GM18507 (cell line): Measurements from ENCODE around the gene PRTG.
"Not testable (repeated sequence)": the region's sequence is repeated elsewhere in the genome, so short reads cannot be mapped to it uniquely, and the experiment has no call there.

Experiments used
- DNase-seq: peaks from one replicate; pipeline ENCODE4 v3.0.0; 2011; ENCODE audit warnings: low read depth; ENCODE audit not compliant: insufficient read length; ENCODE audit errors: extremely low spot score
- FAIRE-seq: peaks from 2 replicates; lab custom pipeline; 2011; peaks lifted over from hg19 to GRCh38; lab: Jason Lieb, UNC

Gene PRTG, protein sequence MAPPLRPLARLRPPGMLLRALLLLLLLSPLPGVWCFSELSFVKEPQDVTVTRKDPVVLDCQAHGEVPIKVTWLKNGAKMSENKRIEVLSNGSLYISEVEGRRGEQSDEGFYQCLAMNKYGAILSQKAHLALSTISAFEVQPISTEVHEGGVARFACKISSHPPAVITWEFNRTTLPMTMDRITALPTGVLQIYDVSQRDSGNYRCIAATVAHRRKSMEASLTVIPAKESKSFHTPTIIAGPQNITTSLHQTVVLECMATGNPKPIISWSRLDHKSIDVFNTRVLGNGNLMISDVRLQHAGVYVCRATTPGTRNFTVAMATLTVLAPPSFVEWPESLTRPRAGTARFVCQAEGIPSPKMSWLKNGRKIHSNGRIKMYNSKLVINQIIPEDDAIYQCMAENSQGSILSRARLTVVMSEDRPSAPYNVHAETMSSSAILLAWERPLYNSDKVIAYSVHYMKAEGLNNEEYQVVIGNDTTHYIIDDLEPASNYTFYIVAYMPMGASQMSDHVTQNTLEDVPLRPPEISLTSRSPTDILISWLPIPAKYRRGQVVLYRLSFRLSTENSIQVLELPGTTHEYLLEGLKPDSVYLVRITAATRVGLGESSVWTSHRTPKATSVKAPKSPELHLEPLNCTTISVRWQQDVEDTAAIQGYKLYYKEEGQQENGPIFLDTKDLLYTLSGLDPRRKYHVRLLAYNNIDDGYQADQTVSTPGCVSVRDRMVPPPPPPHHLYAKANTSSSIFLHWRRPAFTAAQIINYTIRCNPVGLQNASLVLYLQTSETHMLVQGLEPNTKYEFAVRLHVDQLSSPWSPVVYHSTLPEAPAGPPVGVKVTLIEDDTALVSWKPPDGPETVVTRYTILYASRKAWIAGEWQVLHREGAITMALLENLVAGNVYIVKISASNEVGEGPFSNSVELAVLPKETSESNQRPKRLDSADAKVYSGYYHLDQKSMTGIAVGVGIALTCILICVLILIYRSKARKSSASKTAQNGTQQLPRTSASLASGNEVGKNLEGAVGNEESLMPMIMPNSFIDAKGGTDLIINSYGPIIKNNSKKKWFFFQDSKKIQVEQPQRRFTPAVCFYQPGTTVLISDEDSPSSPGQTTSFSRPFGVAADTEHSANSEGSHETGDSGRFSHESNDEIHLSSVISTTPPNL

DNA sequence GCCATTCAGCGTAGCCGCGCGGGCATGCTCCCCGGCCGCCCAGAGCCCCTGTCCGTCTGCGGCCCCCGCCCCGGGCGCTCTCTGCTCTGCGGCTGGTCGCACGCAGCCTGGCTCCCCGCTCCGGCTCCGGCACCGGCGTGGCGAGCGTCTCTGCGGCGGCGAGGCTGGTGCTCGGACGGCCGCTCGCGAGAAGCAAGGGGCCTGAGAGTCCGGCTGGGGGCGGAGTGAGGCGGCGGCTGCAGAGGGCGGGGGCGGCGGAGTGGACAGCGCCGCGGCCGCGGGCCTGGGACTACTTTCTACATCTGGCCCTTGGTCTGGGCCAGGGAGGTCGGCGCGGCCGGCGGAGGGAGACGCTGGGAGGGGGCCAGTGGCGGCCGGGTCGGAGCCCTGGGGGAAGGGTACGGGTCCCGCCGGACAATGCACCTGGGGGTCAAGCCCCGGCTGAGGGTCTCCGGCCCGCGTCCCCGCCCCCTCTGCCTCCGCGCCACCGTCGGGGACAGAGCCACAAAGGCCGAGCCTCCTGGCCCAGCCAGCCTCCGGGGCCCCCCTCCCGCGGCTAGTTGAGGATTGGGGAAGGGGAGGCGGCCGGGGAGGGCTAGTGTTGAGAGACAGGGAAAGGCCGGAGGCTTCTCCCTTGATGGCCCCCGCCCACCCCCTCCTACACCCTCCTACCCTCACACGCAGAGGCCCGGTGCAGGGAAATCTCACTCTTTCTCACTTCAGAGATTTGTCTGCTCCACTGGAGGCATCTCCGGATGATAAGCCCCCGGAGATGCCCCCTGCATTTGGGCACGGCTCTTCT, at the start of gene PRTG:
Gene PRTG (minus strand): TSS at position 226 of the 802 bp plus-strand sequence. CDS start 221 bp downstream, at position 5.
- no peak for DNase-seq
- FAIRE-seq, result no peak

DNA sequence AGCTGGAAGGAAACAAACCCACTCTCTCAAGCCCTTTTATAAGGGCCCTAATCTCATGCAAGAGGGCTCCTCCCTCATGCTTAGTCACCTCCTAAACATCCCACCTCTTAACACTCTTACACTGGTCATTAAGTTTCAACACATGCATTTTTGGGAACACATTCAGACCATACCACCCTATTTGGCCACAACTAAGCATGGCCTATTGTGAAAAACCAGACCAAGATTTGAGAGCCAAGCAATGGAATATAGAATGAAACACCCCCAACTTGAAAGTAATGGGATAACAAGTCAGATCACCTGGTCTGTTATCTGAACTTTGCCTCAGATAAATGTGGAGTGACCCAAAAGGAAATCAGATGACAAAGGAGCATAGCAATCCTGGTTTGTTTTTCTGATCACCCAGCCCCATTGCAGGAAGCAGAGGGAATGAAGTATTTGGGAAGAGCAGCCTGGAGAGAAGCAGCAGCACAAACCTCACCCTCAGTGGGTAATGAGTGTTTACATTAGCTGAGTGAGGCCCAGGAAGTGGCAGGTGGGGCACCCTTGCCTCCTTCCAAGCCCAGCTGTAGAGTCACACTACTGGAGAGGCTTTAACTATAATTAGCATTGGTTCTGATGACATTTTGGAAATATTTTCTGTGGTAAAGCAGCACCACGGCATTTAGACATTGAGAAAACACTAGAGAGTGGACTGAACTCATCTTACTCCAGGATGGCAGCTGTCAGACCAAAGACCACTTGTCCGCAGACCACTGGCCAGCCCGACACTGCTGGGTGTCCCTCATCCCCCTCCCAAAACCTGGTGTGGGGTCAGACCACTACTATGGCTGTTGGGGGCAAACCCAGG, 48.8 kb upstream of the PRTG start:
- DNase-seq (no peak), FAIRE-seq (no peak)

DNA sequence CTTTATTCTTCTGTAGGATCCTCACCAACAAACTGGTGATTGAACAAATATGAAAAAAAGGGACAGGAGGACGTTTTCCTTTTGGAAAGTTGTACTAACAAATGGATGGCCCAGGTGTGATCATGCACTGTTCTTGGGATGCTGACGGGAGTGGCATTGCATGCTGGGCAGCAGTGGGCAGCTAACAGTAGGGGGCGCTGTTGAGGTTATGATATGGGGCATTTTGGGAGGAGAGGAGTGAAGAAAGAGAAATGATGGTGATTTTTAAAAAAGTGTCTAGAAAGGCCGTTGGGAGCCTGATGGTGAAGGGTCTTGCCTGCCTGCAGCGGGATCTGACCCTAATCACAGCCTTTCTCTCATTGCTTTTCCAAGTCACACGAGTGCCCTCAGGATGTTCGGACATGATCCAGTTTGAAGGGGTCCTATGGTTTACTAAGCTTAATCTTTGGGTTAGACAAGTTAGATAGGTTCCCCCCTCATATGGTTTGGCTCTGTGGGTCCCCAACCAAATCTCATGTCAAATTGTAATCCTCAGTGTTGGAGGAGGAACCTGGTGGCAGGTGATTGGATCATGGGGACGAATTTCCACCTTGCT, 46.2 kb upstream of the PRTG start:
- no peak for DNase-seq
- FAIRE-seq, result no peak

DNA sequence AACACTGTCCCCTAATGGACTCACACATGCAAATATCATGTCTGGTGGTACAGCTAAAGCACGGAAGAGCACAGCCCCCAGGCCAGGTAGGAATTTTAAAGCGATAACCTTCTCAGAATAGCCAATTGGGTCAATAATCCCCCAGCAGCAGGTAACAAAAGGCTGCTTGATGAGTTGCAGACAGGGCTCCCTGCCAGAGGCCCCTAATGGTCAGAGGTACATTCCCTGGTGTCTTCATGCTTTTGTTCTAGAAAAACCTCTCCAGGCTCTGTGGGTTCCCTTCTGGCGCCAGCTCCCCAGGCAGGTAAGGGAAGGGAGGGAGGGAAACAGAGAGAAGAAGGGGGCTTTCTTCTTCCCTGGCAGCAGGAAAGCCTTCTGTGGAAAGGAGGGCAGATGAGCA, 43.4 kb upstream of the PRTG start:
- FAIRE-seq (no peak), DNase-seq (no peak)

DNA sequence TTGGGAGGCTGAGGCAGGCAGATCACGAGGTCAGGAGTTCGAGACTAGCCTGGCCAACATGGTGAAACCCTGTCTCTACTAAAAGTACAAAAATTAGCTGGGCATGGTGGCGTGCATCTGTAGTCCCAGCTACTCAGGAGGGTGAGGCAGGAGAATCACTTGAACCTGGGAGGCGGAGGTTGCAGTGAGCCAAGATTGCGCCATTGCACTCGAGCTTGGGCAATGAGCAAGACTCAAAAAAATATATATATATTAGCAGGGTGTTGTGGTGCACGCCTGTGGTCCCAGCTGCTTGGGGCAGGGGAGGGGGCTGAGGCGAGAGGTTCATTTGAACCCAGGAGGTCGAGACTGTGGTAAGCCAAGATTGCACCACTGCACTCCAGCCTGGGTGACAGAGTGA, 42.6 kb upstream of the PRTG start:
- not testable (repeated sequence) for FAIRE-seq, DNase-seq

DNA sequence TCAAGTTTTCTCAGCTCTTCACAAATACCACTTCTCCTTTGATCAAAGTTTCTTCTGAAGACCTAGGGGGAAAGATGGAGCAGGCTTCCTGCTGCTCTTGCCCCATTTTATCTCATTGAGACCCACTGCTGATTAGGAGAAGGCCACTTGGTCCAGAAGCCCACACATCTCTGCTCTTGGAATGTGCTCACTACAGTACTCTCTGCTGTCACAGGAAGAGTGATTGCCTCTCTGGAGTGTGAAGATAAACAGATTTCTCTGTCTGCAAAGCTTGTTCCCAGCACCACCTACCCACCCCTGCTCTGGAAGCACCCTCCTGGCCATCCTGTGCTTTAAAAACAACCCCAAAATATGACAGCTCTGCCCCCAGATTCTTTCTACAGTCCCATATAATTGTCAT, 41.3 kb upstream of the PRTG start:
- FAIRE-seq (no peak), DNase-seq (no peak)

DNA sequence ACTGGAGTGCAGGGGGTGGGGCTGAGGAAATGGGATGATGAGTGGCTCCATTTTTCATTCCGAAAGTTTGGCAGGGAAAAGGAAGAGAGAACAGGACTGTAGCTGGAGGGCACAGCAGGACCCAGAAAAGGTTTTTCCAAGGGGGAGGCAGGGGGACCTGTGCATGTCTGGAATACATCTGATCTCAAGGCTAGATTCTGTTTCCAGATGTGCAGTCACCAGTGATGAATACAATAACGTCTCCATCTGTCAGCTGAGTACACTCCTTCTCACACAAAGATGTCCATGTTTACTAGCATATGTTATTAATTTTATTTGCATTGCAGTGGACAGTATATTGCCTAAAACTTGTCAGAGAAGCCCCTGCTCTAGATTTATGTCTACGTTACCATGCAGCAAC, 39.9 kb upstream of the PRTG start:
- no peak for DNase-seq
- no peak for FAIRE-seq

DNA sequence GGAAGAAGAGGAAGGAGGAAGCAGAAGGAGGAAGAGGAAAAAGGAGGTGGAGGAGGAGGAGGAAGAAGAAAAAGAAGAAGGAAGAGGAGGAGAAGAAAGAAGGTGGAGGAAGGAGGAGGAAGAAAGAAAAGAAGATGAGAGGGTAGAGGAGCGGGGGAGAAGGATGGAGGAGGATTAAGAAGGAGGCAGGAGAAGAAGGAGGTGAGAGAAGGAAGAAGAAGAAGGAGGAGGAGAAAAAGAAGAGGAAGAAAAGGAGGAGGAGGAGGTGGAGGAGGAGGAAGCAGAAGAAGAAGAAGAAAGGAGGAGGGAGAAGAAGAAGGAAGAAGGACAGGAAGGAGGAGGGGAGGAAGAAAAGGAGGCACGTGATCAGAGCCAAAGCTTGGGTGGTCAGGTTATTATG, 37.3 kb upstream of the PRTG start:
- no peak for FAIRE-seq

DNA sequence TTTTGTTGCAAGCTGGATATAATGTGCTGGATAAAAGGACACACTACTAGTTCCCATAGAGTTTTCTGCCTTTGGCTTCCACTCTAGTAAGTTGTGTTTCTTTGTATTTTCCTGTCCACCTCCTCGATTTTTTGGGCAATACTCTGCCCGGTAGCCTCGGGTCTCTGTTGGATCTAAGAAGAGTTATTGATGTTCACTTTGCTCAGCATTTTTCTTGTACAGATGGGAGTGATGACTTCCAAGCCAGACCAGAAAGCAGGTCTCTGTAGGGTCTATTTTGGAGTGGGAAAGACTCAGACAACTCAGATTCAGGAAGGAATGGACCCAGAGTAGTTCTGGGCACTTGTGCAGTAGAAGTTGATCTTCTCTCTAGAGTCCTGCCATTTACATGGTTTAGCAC, 36.0 kb upstream of the PRTG start:
- FAIRE-seq (no peak), DNase-seq (no peak)

More for the DNA sequence above, 37.3 kb upstream of the PRTG start:
- DNase-seq, result no peak

DNA sequence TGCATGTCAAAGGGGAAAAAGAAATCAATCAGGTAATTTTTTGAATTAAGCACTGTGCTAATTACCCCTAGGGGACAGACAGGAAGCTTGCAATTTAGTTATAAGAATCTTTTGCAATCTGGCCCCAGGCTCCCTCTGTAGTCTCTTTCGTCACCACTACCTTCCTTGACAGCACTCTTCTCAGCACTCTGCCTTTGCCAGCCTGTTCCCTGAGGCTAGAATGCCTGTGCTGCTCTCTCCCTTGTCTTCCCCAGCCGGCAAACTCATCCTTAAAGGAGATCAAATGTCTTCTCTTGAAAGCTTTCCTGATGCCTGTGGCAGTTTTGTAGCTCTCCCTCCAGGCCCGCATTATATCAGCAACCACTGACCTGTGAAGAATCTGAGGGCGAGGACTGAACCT, 32.4 kb upstream of the PRTG start:
- FAIRE-seq, result no peak
- no peak for DNase-seq

DNA sequence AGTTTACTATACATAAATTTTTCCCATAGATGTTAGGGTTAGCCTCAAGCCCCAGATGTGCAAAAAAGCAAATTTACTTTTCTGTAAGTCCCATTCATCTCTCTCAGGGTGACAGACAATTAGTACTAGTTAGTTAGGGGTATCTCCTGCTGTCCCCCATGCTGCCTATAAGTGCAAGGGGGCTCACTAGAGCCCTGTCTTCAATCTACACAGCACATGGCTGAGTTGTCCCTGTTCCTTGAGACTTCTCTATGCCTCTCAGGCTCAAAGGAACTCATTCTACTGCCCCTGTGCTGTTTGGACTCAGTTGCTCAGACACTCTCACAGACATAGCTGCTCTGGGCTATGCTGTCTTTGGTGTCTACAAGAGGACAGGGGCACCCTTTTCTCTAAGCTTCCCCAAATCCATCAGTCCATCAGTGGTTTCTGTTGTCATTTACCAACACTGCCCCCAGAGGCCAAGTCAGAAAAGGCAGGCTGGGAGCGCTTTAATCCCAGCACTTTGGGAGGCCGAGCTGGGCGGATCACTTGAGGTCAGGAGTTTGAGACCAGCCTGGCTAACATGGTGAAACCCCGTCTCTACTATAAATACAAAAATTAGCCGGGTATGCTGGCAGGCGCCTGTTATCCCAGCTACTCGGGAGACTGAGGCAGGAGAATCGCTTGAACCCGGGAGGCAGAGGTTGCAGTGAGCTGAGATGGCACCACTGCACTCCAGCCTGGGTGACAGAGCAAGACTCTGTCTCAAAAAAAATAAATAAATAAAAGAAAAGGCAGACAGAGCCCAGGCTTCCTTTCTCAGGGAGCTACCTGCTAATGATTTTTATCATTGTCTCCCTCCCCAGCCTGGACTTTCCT, 31.4 kb upstream of the PRTG start:
- no peak for FAIRE-seq
- no peak for DNase-seq

DNA sequence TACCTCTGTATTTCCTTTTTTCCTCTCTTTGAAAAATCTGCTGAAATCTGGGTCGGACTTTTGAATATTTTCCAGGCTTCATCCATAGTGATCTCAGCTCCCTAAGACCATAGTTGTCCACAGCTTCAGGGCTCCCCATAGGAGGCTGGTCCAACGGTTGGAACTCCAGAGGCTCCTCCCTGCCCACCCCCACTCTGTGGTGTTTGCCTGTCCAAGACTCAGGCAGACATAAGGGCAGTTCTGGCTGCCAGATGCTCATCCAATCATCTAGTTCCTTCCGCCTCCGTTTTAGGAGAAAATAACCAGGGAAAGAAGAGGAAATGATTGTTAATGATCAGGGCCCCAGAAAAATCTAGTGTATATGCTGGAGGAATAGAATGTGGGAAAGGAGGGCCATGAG, 27.9 kb upstream of the PRTG start:
- FAIRE-seq (no peak), DNase-seq (no peak)

DNA sequence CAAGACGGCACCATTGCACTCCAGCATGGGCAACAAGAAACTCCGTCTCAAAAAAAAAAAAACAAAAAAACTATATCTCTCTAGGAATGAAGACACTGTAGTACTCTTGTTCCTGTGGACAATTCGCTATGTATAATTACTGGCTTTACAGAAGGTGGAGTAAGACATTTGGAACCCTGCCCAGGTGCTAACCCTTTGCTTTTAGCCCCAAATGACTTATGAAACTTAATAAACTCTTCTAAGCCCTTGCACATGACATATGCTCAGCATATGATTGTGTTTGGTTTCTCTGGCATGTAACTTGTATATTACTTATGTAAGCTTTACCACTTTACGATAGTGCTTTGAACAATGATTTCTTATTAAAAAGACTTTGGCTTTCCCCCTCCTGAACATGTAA, 27.3 kb upstream of the PRTG start:
- DNase-seq (no peak), FAIRE-seq (no peak)

DNA sequence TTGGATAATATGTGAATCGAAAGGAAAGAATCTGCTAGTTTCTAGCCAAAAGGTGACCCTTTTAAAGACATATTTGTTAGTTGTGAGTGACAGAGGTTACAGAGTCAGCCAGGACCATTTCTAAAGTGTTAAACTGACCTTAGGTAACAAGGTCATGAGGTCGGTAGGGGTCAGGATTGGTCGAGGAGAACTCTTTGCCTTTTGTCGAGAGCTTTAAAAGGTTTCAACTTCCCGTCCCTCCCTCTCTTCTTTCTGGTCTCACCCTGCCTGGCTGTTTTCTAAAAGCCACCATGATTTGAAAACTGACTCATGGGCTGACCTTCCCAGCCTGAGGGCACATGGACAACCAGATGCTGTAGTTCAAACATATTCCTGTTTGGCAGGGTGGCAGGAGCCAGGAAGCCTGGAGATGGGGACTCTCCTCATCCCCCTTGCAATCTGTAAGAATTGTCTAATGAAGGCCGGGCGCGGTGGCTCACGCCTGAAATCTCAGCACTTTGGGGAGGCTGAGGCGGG, 25.8 kb upstream of the PRTG start:
- DNase-seq (no peak), FAIRE-seq (no peak)

DNA sequence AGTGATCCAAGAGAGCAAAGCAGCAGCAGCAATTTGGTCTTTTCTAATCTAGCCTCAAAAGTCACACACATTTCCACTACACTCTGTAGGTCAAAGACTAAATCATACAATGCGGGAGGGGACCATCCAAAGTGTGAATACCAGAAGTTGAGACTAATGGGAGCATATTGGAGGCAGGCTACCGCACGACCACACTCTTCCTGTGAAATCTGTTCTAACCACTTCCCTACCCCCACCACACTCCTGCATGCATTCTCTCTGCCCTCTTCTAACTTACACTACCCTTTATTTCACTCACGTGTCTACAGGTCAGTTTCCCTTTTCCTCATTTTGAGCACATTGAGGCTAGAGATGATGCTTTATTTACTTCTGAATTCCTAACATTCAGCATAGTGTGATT, 23.7 kb upstream of the PRTG start:
- DNase-seq (no peak), FAIRE-seq (no peak)

DNA sequence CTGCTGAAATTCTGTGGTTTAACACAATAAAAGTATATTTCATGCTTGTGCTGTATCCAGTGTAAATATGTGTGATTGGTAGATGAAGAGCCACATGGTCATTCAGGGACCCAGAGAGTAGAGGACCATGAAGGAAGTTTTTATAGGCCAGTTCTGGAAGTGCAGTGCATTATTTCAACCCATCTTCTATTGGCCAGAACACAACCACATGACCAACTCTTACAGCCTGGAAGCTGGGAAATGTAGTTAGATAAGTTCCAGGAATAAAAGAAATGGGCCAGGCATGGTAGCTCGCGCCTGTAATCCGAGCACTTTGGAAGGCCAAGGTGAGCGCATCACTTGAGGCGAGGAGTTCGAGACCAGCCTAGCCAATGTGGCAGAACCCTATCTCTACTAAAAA, 21.4 kb upstream of the PRTG start:
- no peak for FAIRE-seq
- no peak for DNase-seq

DNA sequence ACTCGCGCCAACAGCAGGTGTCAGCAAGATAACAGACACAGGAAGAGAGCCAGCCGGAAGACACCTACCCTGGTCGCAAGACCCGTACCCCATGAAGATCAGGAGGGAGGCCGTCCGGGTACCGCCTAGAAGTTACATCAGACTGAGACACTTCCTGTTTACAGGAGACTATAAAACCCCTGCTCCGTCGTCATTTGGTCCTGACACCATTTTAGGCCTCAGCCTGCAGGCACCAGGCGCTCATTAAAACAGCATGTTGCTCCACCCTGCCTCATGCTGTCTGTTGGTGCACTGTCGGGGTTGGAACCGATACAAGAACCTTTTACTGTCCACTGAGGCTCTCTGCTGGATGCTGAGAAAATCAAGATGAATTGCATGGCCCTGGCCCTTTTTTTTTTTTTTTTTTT, 15.6 kb upstream of the PRTG start:
- DNase-seq, result no peak
- no peak for FAIRE-seq
